ENCODE results near the gene PCDH9. TPM values are rescaled to one million over a fixed set of nuclear protein-coding genes. Genes with fewer than 3 reads are reported as not detected.

PCDH9 gene
- total and polyA plus RNA-seq, 8 donors: 2.0 to 11.6 (median 3.1) TPM

- Histone ChIP-seq H3K9me3 (no peaks in the 10 kb centered on the region), H3K4me3 (no peak overlapping the region), H3K27me3 (no peaks in the 10 kb centered on the region), H3K27ac (no peak overlapping the region), H3K4me1 (no peaks in the 10 kb centered on the region), H3K36me3 (no peaks in the 10 kb centered on the region)
- intact Hi-C loops (cut with DNase I): no loop called here
- ATAC-seq (no peak), DNase-seq (no peak)
- no peak for TF ChIP-seq CTCF (IDR thresholded peaks at IDR 0.05)
Observed at GRCh38 chr13:66343224-66343828, 886.8 kb downstream of the PCDH9 start.

- Histone ChIP-seq H3K4me1 (no peaks in the 10 kb centered on the region), H3K27ac (no peak overlapping the region), H3K36me3 (no peaks in the 10 kb centered on the region), H3K27me3 (no peaks in the 10 kb centered on the region), H3K9me3 (no peaks in the 10 kb centered on the region), H3K4me3 (no peak overlapping the region)
- intact Hi-C loops (cut with DNase I): no loop called here
- no peak for TF ChIP-seq CTCF (IDR thresholded peaks at IDR 0.05)
- DNase-seq (no peak), ATAC-seq (peak; percentile 66)
Observed at GRCh38 chr13:66341635-66342377, 888.3 kb downstream of the PCDH9 start.

- Histone ChIP-seq H3K27me3 (no peaks in the 10 kb centered on the region), H3K27ac (no peak overlapping the region), H3K4me1 (no peaks in the 10 kb centered on the region), H3K36me3 (no peaks in the 10 kb centered on the region), H3K9me3 (no peaks in the 10 kb centered on the region), H3K4me3 (no peak overlapping the region)
- TF ChIP-seq CTCF (IDR thresholded peaks at IDR 0.05): no peak
- intact Hi-C loops (cut with DNase I): no loop called here
- DNase-seq: no peak
- ATAC-seq: no peak
Observed at GRCh38 chr13:66339214-66339613, 890.9 kb downstream of the PCDH9 start.

- no peak for DNase-seq
Observed at GRCh38 chr13:66338542-66338941, 891.6 kb downstream of the PCDH9 start.

More at GRCh38 chr13:66338542-66338941, 891.6 kb downstream of the PCDH9 start:
- no peak for ATAC-seq
- Histone ChIP-seq H3K4me1 (no peaks in the 10 kb centered on the region), H3K27ac (no peak overlapping the region), H3K4me3 (no peak overlapping the region), H3K36me3 (no peaks in the 10 kb centered on the region), H3K9me3 (no peaks in the 10 kb centered on the region), H3K27me3 (no peaks in the 10 kb centered on the region)
- intact Hi-C loops (cut with DNase I): no loop called here
- TF ChIP-seq CTCF (IDR thresholded peaks at IDR 0.05): no peak

All from left lung (tissue), 10 donors.